MCF 10A (cell line): ENCODE results near the gene ARHGEF26. TPM values are rescaled to one million over a fixed set of nuclear protein-coding genes. Genes with fewer than 3 reads are reported as not detected.

Experiments
- BruUV-seq: library from RNA; stranded (reverse); fragments of 400-500 nt; replicated peaks from 2 replicates; lab custom pipeline; 2021; lab: Mats Ljungman, UMichigan
- CTCF ChIA-PET: fragments of 300-600 bp; sonication (Branson Sonifier 250); formaldehyde crosslinking; extraction: SDS; loops from one replicate; lab custom pipeline; 2021; ENCODE audit warnings: antibody characterized with exemption, inconsistent platforms; lab: Yijun Ruan, JAX
- POLR2A ChIA-PET: fragments of 300-600, 350-650 bp; sonication (Branson Sonifier 250); formaldehyde crosslinking; extraction: SDS; loops from one replicate; lab custom pipeline; 2020; ENCODE audit warnings: antibody characterized with exemption, inconsistent platforms; lab: Yijun Ruan, JAX
- DNase-seq: peaks from one replicate; pipeline ENCODE4 v3.0.0-alpha.2; 2018; ENCODE audit not compliant: unreplicated experiment
- H3K27ac Mint-ChIP-seq: one replicate; pipeline ENCODE4 v1.8.0; 2022; ENCODE audit warnings: mild to moderate bottlenecking, low read depth, mixed read lengths; ENCODE audit not compliant: unreplicated experiment
- H3K27me3 Mint-ChIP-seq: one replicate; pipeline ENCODE4 v1.8.0; 2022; ENCODE audit warnings: mixed read lengths; ENCODE audit not compliant: insufficient read depth, unreplicated experiment
- H3K36me3 Mint-ChIP-seq: one replicate; pipeline ENCODE4 v1.8.0; 2022; ENCODE audit warnings: mild to moderate bottlenecking, moderate library complexity, mixed read lengths; ENCODE audit not compliant: insufficient read depth, unreplicated experiment
- H3K4me1 Mint-ChIP-seq: one replicate; pipeline ENCODE4 v1.8.0; 2022; ENCODE audit warnings: mixed read lengths; ENCODE audit not compliant: insufficient read depth, unreplicated experiment
- H3K4me3 Mint-ChIP-seq: one replicate; pipeline ENCODE4 v1.8.0; 2022; ENCODE audit warnings: mild to moderate bottlenecking, moderate library complexity, mixed read lengths; ENCODE audit not compliant: unreplicated experiment
- H3K9me3 Mint-ChIP-seq: one replicate; pipeline ENCODE4 v1.8.0; 2022; ENCODE audit warnings: mixed read lengths; ENCODE audit not compliant: unreplicated experiment
- CTCF ChIP-seq: fragments of 200-600 bp; IDR thresholded peaks from one replicate; pipeline ENCODE4 v1.8.0; 2022; ENCODE audit warnings: antibody characterized with exemption, mild to moderate bottlenecking; ENCODE audit not compliant: unreplicated experiment
- intact Hi-C: fragments of 100-400 bp; cut with micrococcal nuclease; formaldehyde crosslinking; loops from 2 replicates; pipeline ENCODE4 v1.14.1; 2022
- total RNA-seq: library from RNA; stranded (reverse); gene quantifications from 2 replicates; pipeline ENCODE4 v1.2.3, GENCODE V29; 2022

ARHGEF26 gene
- total RNA-seq, 1 experiment from 2014 or later = 0.63 TPM

GRCh38 chr3:154170300-154170699, 49.1 kb downstream of the ARHGEF26 start:
- CTCF ChIA-PET = interaction anchor here (1.0 kb wide), 1 partner anchor 26 kb away, joined by 4 read pairs; no protein-coding TSS in a partner anchor
- no peak for DNase-seq

GRCh38 chr3:154175041-154175440, 53.9 kb downstream of the ARHGEF26 start:
- Mint-ChIP-seq H3K27ac (no peak overlapping the region), H3K4me1 (no peaks in the 10 kb centered on the region), H3K36me3 (no peaks in the 10 kb centered on the region), H3K9me3 (no peaks in the 10 kb centered on the region), H3K4me3 (no peak overlapping the region), H3K27me3 (no peaks in the 10 kb centered on the region)
- intact Hi-C loops = no loop called here
- ChIA-PET CTCF (interaction anchor here (1.1 to 1.5 kb wide), 2 partner anchors 55 to 79 kb away, joined by 3 to 6 read pairs; no protein-coding TSS in a partner anchor), POLR2A (no interaction called here)
- BruUV-seq = no TSS peak
- no peak for TF ChIP-seq CTCF
- no peak for DNase-seq

More at GRCh38 chr3:154170300-154170699, 49.1 kb downstream of the ARHGEF26 start:
- POLR2A ChIA-PET = no interaction called here
- Mint-ChIP-seq H3K4me3 (no peak overlapping the region), H3K36me3 (no peaks in the 10 kb centered on the region), H3K27me3 (no peaks in the 10 kb centered on the region), H3K4me1 (no peaks in the 10 kb centered on the region), H3K9me3 (no peaks in the 10 kb centered on the region), H3K27ac (no peak overlapping the region)
- no TSS peak for BruUV-seq
- no peak for TF ChIP-seq CTCF
- intact Hi-C loops = no loop called here

GRCh38 chr3:154176036-154176435, 54.8 kb downstream of the ARHGEF26 start:
- ChIA-PET CTCF (interaction anchor here (1.1 to 1.5 kb wide), 2 partner anchors 54 to 78 kb away, joined by 3 to 6 read pairs; no protein-coding TSS in a partner anchor), POLR2A (interaction anchor here (1.8 kb wide), 1 partner anchor 13 kb away, joined by 6 read pairs; no protein-coding TSS in a partner anchor)
- no peak for TF ChIP-seq CTCF
- BruUV-seq = no TSS peak
- intact Hi-C loops = no loop called here
- no peaks in the 10 kb centered on the region for H3K36me3 Mint-ChIP-seq
- no peak overlapping the region for H3K4me3 Mint-ChIP-seq
- H3K4me1 Mint-ChIP-seq = no peaks in the 10 kb centered on the region
- no peak for DNase-seq
- H3K9me3 Mint-ChIP-seq = no peaks in the 10 kb centered on the region
- H3K27me3 Mint-ChIP-seq = no peaks in the 10 kb centered on the region
- H3K27ac Mint-ChIP-seq = no peak overlapping the region

- no TSS peak for BruUV-seq
- H3K4me3 Mint-ChIP-seq = no peak overlapping the region
- CTCF ChIA-PET = interaction anchor here (0.6 kb wide), 2 partner anchors 96 to 1134 kb away, joined by 3 to 4 read pairs; no protein-coding TSS in a partner anchor
- H3K27ac Mint-ChIP-seq = no peak overlapping the region
- H3K9me3 Mint-ChIP-seq = no peaks in the 10 kb centered on the region
- DNase-seq = no peak
- intact Hi-C loops = no loop called here
- no peaks in the 10 kb centered on the region for H3K27me3 Mint-ChIP-seq
- no peaks in the 10 kb centered on the region for H3K36me3 Mint-ChIP-seq
- POLR2A ChIA-PET = no interaction called here
- H3K4me1 Mint-ChIP-seq = no peaks in the 10 kb centered on the region
- no peak for TF ChIP-seq CTCF
Measured at GRCh38 chr3:154177406-154177805, 56.2 kb downstream of the ARHGEF26 start.
